G401 (cell line): ENCODE data around the gene NMS. TPM values are rescaled to one million over a fixed set of nuclear protein-coding genes. Genes with fewer than 3 reads are reported as not detected.
"Not testable (repeated sequence)": the region's sequence is repeated elsewhere in the genome, so short reads cannot be mapped to it uniquely, and the experiment has no call there.

ENCODE experiments used
- DNase-seq: peaks from one replicate; pipeline ENCODE4 v3.0.0-alpha.2; 2015; ENCODE audit warnings: low spot score
- in situ Hi-C: cut with HindIII; loops from 2 replicates; pipeline ENCODE4 v1.10.0; 2016; ENCODE audit warnings: low sequenced_read_pairs, mixed read lengths
- total RNA-seq: library from RNA; depleted of rRNA; stranded (reverse); fragments of >200 nt; shearing (Covaris generic); gene quantifications from 2 replicates; pipeline ENCODE4 v1.2.3, GENCODE V29; 2014; rRNA removed

The NMS gene, protein sequence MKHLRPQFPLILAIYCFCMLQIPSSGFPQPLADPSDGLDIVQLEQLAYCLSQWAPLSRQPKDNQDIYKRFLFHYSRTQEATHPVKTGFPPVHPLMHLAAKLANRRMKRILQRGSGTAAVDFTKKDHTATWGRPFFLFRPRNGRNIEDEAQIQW
- total RNA-seq, result not detected in 2 replicates

DNA sequence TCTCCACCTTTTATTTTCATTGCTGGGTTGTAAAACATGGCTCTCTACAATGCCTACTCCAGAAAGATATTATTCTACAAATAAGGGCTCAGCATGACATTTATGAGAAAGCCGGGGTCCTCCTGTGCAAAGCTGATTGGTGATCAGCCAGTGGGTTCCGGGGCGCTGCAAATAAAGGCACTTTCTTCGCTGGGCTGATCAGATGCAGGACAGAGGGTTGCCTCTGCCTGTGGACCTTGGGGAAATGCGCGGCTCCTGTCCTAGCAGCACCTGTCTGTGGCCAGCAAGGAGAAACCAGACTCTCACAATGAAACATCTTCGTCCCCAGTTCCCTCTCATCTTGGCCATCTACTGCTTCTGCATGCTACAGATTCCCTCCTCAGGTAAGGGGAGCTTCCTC, at the start of gene NMS:
TSS of gene NMS (plus strand) at position 301 of the 400 bp plus-strand sequence. CDS start at position 308, 7 bp downstream.
- in situ Hi-C loops, result no loop called here
- DNase-seq, result no peak

DNA sequence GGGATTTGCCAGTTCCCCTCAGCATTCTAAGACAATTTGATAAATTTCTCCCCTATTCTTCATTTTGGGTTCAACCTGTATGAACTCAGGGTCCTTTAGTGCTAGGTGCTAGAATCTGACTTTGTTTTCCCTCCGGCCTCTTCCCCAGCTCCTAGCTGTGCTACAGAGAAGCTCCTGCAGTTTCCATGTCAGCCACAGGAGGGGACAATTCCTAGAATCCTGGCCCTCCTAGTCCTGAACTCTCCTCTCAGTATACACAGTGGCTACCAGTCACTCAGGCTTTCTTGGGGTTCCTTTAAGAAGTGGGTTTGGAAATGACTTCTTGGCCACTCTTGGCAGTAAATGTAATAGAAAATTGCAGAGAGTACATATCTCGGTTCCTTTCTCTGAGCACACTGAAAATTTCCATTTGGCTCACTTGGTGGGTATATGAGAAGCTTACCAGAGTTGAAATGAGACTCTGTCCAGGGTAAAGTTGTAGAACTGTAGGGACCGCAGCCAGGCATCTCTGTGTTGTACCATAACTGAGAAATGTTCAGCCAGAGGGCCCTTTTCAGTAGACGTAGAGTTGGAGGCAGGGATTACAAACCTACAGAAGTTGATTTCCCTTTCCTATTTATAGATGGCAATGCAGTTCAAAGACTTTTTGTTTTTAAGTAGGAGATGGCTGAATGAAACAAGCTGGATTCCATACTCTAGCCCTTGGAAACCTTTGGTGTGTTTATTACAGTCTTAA, 47.8 kb upstream of the NMS start:
- in situ Hi-C loops, result no loop called here
- DNase-seq, result peak; percentile 18

DNA sequence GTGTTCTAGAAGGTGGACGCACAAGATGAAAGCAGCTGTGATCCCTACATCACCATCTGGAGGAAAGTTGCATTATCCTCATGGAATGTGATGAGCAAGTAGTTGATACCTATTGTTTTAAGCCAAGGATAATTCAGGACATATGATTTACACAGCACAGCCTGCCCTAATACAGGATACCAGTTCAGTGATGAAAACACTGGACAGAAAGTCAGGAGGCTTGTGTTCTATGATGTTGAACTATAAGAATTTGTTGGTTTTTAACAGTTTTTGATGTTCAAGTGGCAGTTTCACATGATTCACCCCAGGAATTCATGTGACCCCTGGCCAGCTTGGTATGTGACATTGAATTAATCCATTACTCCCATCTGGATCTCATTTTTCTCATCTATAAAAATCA, 46.7 kb upstream of the NMS start:
- no peak for DNase-seq
- in situ Hi-C loops, result no loop called here

DNA sequence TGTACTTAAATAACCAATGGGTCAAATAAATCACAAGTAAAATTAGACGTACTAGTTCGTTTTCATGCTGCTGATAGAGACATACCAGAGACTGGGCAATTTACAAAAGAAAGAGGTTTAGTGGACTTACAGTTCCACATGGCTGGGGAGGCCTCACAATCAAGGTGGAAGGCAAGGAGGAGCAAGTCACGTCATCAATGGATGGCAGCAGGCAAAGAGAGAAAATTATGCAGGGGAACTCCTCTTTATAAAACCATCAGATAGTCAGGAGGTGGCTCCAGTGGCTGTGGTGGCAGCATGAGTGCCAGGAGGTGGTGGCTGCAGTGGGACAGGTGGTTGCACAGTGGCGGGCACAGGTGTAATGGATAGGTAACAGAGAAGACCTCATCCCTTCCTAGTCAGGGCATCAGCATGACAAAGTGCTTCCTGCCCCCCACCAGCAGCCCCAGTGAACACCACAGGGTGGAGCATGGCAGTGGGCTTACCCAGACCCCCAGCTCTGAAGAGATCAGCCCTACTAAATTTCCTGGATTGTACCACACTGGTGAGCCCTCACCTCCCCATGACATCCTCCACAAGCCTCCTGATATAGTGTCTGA, 45.9 kb upstream of the NMS start:
- in situ Hi-C loops, result no loop called here
- DNase-seq, result no peak

DNA sequence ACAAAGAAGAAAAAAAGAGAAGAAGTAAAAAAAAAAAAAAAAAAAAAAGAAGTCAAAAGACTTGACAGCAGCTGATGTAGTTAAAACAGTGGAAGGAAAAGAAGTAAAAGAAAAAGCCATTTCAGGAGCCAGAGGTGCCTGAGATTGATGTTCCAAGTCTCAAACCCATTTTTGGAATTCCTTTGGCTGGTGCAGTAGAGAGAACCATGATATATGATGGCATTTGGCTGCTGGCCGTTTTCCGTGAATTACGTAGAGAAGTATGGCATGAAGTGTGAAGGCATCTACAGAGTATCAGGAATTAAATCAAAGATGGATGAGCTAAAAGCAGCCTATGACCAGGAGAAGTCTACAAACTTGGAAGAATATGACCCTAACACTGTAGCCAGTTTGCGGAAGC, 45.2 kb upstream of the NMS start:
- in situ Hi-C loops, result no loop called here
- no peak for DNase-seq

DNA sequence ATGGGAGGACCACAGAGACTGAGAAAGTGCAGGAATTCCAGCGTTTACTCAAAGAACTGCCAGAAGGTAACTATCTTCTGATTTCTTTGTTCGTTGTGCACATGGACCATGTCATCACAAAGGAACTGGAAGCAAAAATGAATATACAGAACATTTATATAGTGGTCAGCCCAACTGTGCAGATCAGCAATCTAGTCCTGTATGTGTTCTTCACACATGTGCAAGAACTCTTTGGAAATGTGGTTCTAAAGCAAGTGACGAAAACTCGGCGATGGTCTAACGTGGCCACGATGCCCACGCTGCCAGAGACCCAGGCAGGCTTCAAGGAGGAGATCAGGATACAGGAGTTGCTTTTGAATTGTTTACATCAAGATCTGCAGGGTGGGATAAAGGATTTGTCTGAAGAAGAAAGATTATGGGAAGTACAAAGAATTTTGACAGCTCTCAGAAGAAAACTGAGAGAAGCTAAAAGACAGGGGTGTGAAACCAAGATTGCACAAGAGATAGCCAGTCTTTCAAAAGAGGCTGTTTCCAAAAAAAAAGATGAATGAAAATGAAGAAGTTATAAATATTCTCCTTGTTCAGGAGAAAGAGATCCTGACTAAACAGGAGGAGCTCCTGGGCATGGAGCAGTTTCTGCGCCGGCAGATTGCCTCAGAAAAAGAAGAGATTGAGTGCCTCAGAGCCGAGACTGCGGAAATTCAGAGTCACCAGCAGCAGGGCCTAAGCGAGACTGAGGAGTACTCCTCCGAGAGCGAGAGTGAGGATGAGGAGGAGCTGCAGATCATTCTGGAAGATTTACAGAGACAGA, 44.5 kb upstream of the NMS start:
- DNase-seq, result no peak
- in situ Hi-C loops, result no loop called here

DNA sequence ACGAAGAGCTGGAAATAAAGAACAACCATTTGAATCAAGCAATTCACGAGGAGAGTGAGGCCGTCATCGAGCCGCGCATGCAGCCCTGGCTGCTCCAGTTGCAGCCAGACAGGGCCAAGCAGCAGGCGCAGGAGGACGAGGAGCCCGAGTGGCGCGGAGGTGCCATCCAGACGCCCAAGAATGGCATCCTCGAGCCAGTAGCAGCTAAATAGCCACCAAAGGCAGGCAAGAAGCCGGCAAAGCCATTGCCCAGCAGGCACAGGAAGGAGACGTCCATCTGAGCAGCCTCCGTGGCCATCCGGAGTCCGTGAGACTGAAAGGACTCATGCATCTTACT, 43.9 kb upstream of the NMS start:
- in situ Hi-C loops, result no loop called here

DNA sequence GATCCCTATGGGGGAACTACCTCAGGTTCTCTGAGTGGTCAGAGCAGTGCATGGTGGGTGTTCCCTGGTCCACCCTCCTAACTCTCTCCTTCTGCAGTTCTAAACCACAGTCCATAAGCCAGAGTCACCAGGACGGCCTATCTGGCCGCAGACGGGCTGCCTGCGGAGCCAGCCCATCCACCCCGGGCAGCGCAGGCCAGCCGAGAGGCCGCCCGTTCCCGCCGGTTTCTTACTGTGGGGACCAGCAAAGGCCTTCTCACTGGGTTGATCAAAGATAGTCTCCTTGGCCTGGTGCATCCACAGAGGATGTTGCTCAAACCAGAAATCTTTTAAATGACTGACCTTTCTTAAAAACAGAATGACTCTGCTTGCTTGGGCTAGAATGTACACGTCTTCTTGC, 43.2 kb upstream of the NMS start:
- no peak for DNase-seq
- in situ Hi-C loops, result no loop called here

More for the DNA sequence above, 43.9 kb upstream of the NMS start:
- DNase-seq, result no peak

DNA sequence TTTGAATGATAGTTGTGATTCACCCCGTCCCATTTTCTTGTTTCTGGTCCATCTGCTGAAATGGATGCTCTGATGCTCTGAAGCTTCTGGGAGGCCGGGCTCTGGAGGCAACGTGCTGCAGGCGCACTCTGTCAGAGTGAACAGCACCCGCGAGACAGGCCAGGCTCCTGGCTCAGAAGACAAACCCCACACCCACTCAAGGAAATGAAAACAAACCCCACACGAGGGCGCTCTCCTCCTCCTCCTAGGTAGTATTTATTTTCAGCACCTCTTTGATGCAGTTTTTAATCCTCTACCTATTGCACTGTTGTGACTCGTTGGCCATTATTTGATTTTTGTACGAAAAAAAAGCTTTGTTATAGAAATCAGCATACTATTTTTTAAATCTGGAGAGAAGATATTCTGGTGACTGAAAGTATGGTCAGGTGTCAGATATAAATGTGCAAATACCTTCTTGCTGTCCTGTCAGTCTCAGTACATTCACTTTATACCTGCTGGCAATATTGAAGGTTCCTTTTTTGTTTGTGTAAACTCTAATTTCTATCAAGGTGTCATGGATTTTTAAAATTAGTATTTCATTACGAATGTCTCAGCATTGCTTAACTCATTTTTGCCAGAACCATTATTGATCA, 42.5 kb upstream of the NMS start:
- in situ Hi-C loops, result no loop called here
- DNase-seq, result peak; percentile 85

DNA sequence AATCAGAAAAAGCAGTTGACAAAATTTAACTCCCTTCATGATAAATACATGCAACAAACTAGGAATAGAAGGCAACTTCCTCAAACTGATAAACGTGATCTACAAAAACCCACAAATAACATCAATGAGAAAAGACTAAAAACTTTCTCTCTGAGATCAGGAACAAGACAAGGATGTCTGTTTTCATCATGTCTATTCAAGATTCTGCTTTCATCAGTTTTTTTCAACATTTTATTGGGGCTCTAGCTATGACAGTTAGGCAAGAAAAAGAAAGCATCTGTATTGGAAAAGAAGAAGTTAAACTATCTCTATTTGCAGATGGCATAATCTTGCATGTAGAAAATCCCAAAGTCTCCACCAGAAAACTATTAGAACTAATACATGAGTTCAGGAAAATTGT, 40.6 kb upstream of the NMS start:
- in situ Hi-C loops, result no loop called here
- DNase-seq, result no peak

DNA sequence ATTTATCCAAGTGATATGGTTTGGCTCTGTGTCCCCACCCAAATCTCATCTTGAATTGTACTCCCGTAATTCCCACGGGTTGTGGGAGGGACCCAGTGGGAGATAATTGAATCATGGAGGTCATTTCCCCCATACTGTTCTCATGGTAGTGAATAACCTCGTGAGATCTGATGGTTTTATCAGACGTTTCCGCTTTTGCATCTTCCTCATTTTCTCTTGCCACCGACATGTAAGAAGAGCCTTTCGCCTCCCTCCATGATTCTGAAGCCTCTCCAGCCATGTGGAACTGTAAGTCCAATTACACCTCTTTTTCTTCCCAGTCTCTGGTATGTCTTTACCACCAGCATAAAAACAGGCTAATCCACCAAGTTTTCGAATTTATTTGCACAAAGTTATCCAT, 32.5 kb upstream of the NMS start:
- DNase-seq, result no peak
- in situ Hi-C loops, result no loop called here

DNA sequence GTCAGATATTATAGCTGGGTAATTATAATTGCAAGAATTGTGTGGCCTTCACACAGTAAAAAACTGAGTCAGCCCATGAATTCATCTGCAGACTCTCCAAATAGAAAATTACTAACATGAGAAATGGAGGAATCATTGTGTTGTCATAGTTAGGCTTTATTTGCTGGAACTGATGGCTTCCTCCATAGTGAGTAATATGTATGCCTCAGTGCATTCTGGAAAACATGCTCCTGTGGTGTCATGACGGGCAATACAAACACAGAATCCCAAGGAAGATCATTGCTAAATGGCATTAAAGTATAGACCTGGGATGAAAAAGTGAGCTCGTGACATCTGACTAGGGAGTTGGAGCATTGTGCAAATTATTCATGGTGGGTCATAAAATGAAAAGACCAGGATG, 23.6 kb upstream of the NMS start:
- in situ Hi-C loops, result no loop called here
- DNase-seq, result no peak

DNA sequence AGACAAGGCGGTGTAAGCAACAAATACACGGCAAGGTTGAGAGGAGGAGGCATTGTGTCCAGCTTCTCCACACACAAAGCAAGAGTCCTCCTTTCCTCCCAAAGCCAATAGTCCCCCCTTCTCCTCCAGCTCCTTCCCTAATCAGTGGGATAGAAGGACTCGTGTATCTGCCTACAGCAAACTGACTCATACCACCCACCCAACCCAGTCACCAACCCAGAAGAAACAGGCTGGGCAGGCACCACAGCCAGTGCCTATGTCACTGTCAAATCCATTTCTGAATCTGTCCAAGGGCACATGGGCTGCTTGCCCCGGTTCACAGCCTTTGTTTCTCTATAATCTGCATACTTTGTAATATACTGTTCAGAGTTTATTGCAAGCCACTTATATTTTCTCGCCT, 19.2 kb upstream of the NMS start:
- no peak for DNase-seq
- in situ Hi-C loops, result no loop called here

DNA sequence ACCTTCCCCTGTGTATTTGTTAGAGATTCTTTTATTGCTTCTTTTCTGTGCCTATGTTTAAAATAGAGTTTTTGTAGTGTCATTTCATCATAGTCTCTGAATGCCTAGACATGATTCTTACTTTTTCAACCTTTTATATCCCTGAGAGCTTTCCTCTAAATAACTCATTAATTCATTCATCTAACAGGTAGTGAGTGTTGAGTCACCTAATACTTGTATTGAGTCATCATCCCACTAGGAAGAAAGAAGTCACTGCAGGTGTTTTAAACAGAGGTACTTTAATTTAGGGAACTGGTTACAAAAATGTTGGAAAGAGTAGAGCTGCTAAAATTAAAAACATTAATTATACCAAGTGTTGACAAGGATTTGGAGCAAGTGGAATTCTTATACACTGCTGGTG, 18.5 kb upstream of the NMS start:
- in situ Hi-C loops, result no loop called here
- no peak for DNase-seq

DNA sequence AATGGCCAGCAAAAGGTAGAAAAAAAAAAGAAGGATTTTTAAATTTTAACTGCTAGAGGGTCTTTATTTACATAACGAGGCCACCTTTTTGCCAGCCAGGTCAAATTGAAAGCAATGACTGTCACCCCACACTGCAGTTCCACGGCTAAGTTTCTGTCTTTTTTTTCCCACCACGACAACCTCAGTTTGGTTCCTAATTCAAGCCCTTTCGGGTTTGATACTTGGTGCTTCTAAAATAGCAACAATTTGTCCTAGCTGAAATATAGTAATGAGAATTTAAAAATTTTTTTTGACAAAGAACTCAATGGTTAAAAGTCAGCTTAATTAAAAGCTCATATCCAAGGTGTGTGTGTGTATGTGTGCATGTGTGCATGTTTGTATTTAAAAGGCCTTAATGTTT, 16.4 kb upstream of the NMS start:
- no peak for DNase-seq
- in situ Hi-C loops, result no loop called here

DNA sequence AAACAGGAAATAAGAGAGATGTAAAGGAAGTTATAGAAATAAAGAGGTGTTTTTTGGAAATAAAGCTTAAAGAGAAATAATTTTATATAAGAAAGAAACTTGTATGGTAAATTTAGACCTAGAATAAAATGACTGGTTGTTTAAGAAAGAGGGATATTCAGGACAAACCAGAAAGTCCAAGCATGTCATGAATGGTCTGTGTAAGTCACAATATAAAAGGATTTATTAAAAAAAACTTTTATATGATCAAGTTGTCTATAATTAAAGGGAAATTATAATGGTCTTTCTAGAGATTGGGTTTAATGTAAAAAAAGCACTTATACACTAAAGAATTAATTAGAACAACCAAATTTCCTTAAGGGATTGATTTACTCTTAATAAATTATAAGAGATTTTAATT, 13.9 kb upstream of the NMS start:
- in situ Hi-C loops, DNase-seq: not testable (repeated sequence)

DNA sequence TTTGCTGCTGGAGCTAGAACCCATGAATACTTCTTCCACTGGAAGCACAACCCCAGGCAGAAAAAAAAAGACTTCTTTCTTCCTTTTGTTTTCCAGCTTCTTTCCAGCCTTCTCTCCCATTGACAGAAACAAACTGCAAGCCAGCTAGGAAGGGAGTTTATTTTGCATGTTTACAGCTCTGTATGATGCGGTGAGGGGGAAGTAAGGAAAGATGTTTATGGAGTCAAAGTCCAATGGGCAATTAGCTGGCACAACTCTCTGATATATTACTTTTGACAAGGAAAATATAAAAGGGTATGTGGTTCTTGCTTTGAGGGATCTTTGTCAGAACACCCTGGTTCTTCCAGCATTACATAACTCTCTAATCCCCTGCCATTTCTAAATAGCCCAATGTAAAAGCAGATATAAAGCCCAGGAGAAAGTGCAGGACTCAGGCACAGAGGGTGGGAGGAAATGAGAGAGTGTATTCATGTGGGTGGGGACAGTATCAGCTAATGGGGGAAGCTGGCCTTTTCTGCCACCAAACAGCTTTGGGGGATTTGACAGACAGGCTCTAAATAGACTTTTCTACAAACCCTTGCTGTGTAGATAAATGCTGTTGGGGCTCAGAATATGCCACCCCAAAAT, 9.3 kb upstream of the NMS start:
- in situ Hi-C loops, result no loop called here

DNA sequence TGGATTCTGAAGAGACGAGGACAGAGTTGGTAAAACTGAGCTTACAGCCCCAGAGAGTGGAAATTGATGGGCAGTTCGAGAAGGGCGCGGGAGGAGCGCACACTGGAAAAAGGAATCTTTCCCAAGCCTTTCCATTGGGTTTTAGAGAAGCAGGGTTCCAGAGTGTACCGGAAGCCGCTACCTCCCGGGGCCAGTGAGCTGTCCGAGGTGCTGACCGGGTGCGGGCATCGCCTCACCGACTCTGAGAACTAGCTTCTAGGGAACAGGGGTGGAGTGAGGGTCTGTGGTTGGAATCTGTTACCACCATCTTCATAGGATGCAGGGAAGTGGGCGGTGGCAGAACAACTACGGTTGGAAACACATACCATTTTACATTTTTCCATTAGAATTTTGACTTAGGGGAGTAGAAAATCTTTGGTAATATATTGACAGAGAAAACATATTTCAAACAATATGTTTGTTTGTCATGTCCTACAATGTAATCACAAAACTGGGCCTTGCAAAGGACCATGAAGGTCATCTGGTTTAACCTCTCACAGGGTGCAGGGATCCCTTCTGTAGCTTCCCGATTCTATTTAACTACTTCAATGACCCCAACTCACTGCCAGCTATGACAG, 724 bp downstream of the NMS start:
- in situ Hi-C loops, result no loop called here
- no peak for DNase-seq

More for the DNA sequence above, 9.3 kb upstream of the NMS start:
- DNase-seq, result no peak

DNA sequence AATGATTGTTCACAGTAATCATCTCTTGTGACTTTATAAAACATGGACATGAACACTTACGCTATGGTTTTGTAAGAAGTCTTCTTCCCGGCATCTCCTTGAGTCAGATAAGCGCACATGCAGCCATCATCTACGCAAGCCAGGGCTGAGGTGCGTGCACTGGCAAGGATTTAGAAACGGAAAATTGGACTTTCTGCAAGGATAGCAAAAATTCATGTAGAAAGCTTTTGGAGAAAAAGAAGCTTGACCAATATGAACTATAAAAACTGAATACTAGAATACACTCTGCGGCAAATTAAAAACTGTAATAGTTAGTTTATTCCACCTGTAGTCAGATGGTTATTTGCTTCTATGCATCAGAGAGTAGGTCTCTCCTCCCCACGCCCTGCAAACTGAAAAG, 6.3 kb downstream of the NMS start:
- DNase-seq, result no peak
- in situ Hi-C loops, result no loop called here
